ENCODE measurements around the gene APLP1.
A peak's percentile ranks its signal among the peaks of the same experiment; 100 is the strongest.

DNA sequence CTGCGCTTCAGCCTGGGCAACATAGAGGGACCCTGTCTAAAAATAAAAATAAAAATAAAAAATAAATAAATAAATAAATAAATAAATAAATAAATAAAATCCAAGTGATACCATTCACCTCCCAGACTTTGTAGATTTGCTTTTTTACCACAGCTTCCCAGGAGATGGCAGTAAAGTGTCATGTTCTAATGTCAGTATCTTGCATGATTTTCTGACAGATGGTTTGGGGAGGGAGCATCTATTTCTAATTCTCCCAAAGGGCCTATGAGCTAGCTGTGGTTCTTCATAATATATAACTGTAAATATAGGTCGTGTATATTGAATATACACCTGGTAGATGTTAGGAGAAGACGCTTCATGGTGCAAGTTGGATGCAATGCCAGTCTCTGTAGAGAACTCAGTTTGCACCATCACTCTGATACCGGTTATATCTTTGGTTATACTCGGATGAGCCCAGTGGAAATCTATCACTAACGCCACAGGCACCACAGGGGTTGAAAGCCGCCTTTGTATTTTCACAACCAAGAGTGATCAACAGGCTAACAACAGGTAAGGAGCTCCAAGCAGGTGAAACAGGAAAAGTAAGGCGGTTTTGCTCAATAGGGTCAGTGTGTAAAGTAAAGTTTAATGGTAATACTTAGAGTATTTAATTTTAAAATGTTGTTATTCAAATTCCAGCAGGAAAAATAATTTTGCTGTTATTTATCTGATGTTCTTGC, 13.9 kb downstream of the APLP1 start:
- TF ChIP-seq NFRKB (IDR thresholded peaks at IDR 0.05) (no peak), HDGF (IDR thresholded peaks at IDR 0.05; ENCODE audit: borderline replicate concordance) (no peak), FOXA1 (IDR thresholded peaks at IDR 0.05) (no peak), TARDBP (IDR thresholded peaks at IDR 0.05) (no peak), FOXM1 (IDR thresholded peaks at IDR 0.05; ENCODE audit: borderline replicate concordance) (no peak), FOXK2 (IDR thresholded peaks at IDR 0.05) (no peak), ARNT (IDR thresholded peaks at IDR 0.05) (no peak), SP1 (IDR thresholded peaks at IDR 0.05) (no peak)
- TF ChIP-seq, protein P1, sequence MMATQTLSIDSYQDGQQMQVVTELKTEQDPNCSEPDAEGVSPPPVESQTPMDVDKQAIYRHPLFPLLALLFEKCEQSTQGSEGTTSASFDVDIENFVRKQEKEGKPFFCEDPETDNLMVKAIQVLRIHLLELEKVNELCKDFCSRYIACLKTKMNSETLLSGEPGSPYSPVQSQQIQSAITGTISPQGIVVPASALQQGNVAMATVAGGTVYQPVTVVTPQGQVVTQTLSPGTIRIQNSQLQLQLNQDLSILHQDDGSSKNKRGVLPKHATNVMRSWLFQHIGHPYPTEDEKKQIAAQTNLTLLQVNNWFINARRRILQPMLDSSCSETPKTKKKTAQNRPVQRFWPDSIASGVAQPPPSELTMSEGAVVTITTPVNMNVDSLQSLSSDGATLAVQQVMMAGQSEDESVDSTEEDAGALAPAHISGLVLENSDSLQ (IDR thresholded peaks at IDR 0.05): 0 out of 2 replicates have a peak, but pooled peaks have one; percentile 8

All from HEK293T (cell line).